Stimulated activated CD4-positive, alpha-beta T cell treated with anti-CD3 and anti-CD28 coated beads, Interleukin-2, amount 100 ng/mL, for 48 hours (primary cell): ENCODE measurements around the gene CCDC192.
"Not testable (repeated sequence)": the region's sequence is repeated elsewhere in the genome, so short reads cannot be mapped to it uniquely, and the experiment has no call there.

ENCODE experiments used
- DNase-seq, 2 donors: peaks; one replicate each; pipeline ENCODE4 v3.0.0-alpha.2; 2020

CCDC192 gene

GRCh38 chr5:127700237-127700766 lies 2.9 kb upstream of the CCDC192 start:
- no peak for DNase-seq

DNA sequence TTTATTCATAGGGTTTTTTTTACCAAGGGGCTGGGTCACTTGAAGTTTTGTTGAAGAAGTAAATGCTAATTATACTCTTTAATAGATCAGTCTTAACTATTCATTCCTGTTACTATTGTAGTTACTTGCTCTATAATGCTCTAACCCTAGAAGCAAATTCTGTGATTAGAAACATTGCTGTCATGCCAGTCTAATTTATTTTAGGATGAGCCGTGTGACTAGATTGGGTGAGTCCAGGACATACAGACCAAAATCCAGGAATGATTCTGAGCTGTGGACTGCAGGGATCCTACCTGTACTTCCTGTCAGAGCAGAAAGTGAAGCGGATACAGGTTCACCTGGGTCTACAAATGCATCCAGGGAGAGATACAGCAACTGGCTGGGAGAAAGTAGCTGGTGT lies 757 bp upstream of the CCDC192 start:
- DNase-seq: no peak

DNA sequence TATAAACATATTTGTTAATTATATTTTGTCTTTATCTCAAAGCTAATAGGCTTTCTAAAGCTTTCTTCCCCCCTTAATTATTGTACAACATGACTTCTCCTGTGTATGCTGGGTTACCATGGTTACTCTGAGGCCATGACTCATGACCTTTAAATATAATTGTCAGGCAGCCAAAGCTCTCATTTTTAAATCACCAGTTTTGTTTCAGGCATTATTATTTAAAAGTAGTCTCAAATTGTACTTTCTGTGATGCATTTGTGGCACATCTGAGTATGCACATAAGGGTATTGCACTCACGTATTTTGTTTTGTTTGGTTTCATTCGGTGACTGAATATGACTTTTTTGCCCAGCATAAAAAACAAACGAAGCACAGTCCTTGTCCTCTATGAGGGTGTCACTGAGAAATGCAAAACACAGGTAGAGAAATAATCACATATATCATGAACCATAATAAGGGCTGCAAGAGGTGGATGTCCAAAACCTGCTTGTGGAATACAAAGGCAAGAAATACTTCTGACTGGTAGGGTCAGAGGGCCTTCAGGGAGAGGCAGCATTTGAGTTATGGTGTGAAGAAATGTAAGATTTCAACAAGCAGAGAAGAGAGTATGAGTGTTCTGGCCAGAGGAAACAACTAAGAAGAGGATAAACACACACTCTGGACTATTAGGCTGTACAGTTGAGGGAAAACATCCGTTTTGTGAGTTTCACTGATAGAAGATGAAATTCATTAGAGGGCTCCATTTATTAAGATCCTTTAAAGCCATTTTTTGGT lies 2.1 kb downstream of the CCDC192 start:
- DNase-seq: no peak

DNA sequence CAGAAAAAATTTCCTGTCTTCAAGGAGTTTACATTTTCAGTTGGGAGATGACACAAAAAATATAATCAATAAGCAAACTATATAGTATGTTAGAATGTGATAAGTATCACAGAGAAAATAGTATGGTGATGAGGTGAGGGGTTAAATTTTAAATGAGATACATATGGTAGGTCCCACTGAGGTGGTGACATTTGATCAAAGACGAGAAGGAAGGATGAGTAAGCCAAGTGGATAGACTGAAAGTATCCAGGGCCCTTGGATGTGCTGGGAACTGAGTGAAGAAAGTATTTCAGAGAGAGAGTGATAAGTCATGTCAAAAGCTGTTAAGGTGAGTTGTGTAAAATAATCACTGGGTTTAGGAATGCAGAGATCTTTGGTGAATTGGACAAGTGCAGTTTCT lies 3.5 kb downstream of the CCDC192 start:
- no peak for DNase-seq

DNA sequence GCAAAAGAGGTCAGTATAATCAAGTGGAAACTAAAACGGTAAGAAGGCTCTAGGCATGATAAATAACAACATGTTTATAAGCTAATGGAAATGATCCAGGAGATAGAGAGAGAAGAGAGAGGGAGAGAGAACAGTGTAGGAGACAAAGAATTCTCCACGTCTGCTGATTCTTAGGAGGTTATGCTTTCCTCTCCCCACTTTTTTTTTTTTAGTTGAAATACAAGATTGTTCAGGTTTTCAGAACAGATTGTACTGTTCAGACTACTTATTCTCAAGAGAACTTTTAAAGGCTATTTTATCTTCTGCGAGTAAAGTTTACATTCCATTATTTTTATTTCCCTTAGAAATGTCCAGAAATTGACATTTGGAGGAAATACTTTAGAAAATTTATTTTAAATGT lies 4.0 kb downstream of the CCDC192 start:
- DNase-seq: no peak

- not testable (repeated sequence) for DNase-seq
Observed at GRCh38 chr5:127713083-127713482, 9.9 kb downstream of the CCDC192 start.

GRCh38 chr5:127718181-127718580 lies 15.0 kb downstream of the CCDC192 start:
- DNase-seq: no peak

DNA sequence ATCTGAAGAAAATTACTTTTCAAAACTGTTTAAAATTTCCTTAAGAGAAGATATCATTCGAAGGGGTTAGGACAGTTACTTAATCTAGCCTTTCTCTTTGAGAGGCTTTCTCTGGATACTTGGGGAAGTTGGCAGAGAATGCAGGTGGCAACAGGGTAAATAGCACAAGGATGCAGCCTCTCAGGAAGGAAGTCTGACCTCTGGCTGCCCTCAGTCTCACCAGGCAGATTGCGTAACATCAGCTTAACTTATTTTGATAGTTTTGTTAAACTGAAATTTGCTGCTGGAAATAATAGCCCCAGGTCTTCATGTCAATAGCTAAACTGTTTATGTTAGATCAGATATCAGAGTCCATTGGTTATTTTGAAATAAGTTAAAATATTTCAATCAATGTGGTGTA lies 20.4 kb downstream of the CCDC192 start:
- no peak for DNase-seq

GRCh38 chr5:127725673-127726072 lies 22.5 kb downstream of the CCDC192 start:
- DNase-seq: no peak

GRCh38 chr5:127732963-127733362 lies 29.8 kb downstream of the CCDC192 start:
- no peak for DNase-seq

- not testable (repeated sequence) for DNase-seq
Observed at GRCh38 chr5:127739348-127739747, 36.2 kb downstream of the CCDC192 start.

DNA sequence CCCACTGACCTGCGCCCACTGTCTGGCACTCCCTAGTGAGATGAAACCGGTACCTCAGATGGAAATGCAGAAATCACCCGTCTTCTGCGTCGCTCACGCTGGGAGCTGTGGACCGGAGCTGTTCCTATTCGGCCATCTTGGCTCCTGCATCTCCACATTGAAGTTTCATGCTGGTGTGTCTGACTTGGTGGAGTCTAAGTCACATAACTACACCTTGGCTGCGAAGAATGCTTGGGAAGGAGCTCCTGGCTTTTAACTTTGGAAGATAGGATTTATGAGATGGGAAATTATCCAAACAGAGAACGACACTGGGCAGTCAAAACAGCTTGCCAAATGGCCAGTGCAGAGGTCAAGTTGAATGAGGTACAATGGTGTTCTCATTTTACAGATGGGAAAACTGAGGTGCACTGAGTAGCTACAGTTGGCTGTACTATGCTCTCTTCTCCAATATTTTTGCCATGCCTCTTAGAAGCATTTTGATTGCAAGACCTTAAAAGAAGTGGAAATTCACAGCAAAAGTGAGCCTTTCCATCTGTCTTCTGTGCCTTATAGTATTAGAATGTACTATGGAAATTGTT lies 36.7 kb downstream of the CCDC192 start:
- no peak for DNase-seq

- no peak for DNase-seq
Observed at GRCh38 chr5:127741412-127741811, 38.2 kb downstream of the CCDC192 start.

DNA sequence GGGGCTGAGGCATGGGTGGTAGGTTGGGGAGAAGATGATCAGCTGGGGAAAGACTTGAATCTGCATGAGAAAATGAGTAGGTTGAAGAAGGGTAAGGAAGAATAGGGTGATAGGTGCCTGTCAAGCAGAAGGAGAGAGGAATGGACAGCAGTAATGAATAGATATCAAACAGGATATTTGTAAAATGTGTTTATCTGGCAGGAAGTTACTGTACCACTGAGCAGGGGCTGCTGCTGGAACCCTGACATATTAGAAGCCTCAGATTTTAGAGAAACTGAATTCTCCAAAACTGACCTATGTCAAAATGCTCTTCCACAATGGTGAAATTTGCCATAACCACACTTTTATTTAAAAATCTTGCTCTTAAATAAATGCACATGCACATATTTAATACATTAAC lies 41.0 kb downstream of the CCDC192 start:
- DNase-seq: no peak

GRCh38 chr5:127746756-127747155 lies 43.6 kb downstream of the CCDC192 start:
- no peak for DNase-seq

DNA sequence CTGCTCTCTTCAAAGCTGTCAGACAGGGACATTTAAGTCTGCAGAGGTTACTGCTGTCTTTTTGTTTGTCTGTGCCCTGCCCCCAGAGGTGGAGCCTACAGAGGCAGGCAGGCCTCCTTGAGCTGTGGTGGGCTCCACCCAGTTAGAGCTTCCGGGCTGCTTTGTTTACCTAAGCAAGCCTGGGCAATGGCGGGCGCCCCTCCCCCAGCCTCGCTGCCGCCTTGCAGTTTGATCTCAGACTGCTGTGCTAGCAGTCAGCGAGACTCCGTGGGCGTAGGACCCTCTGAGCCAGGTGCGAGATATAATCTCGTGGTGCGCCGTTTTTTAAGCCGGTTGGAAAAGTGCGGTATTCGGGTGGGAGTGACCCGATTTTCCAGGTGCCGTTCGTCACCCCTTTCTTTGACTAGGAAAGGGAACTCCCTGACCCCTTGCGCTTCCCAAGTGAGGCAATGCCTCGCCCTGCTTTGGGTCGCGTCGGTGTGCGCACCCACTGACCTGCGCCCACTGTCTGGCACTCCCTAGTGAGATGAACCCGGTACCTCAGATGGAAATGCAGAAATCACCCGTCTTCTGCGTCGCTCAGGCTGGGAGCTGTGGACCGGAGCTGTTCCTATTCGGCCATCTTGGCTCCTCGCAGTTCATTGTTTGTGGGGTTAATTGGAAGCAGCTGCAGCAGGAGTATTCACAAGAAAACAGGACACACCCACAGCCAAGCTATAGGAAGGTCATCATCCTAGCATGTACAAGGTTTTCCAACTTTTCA lies 49.5 kb downstream of the CCDC192 start:
- DNase-seq: not testable (repeated sequence)

DNA sequence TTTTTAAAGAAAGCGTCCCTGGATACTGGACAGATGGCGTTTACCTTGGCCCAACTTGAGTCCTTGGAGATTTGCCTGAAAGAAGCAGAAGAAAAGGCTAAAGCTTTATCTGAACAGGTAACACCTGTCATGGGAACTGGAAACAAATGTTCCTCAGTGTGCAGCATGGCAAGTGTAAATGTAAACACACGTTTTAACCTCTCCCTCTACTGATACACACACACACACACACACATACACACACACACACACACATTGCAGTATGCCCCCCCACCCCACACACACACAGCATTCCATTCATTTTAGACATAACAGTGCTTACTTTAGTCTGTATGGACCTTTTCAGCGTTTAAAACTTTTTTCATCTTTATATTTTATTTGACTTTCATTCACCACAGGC lies 51.1 kb downstream of the CCDC192 start:
- no peak for DNase-seq

DNA sequence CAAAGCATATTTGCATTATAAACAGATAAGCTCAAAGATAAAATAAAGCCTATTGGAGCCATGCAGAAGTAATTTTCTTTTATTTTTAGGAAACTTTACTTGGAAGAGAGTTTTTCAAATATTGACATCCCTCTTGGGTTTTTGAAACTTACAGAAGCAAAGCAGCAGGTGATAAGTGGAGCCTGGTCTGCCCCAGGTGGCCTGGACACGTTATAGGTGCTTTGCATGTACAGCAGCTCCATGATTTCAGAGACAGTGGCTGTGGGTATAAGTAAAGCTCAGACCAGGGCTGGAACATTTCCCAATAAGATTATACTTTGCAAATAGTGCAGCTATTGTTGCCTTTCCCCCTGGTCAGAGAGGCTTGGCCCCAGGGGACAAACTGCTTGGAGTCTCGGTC lies 51.5 kb downstream of the CCDC192 start:
- no peak for DNase-seq

- peak in 1 of 2 donors; percentile 4 for DNase-seq
Observed at GRCh38 chr5:127757576-127757975, 54.4 kb downstream of the CCDC192 start.

DNA sequence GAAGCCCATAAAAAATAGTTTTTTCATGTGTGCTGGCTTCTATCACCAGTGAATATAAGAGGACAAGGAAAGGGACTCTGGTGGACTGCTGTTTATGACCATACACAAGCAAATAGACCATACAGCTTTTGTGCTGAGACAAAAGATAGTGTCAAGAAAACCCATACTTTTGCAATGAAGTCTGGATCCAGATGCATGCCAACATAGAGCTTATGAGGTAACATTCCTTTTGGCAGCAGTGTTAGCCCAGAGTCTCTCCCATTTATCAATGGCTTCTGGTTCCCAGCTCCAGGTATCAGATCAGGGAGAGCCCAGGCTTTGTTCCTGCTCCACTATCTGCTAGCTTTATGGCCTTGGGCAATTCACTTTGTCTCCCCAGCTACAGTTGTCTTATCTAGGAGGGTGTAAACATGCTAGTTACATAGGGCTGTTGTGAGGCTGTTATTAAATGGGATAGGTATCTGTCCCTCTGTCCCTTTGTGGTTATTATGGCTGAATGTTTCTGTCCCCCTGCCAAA lies 55.6 kb downstream of the CCDC192 start:
- no peak for DNase-seq

DNA sequence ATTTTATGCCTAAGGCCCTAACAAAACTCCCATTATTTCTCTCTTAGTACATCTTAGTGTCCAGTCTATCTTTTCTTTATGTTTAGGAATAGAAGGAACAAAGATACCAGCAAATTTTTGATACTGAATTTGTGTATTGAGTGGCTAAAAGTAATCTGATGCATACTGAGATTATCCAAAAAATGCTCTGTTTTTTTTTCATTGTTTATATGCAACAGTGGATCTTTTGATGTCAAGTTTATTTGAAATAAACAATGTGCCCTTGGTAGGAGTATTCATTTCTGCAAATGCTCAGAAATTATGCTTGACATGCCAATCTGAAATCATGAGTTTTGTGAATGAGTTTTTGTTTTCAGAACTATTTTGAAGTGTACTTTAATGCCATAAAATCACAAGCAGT lies 58.7 kb downstream of the CCDC192 start:
- DNase-seq: no peak

GRCh38 chr5:127762412-127762811 lies 59.2 kb downstream of the CCDC192 start:
- no peak for DNase-seq

- DNase-seq: no peak
Observed at GRCh38 chr5:127766676-127767335, 63.6 kb downstream of the CCDC192 start.
